ENCODE measurements around the gene RPGRIP1L.

RPGRIP1L gene

DNA sequence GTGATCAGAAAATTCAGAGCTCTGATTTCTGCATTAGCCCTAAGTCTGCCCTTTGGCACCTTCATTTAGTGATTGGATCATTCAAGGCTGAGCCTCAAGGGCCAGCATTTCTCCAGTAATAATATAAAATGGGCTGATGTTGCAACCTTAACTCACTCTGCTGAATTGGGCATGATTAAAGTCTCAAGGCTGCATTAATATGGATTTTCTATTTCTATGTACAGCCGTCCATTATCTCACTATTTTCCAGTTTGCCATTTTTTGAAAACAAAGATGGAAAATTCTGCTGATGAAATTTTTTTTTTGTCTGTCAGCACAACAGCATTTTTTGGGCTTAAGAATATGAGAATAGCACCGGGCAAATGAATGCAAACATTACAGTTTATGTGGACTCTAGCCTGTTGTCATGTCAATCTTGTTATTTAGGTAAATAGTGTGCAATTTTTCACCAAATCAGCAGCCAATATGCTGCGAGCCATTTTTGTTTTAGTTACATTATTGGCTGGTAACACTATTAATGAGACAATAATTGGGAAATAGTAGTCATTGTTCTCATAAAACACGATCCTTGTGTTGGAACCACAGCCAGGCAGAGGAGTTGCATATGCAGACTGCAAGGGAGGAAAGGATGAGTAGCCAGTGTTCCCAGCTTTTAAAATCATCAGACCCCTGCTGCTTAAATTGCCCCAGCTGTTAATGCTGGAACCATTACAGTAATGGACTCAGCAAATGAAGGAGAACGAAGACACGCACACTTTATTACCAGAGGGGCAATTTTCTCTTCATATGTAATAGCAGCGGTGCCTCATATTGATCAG is 10.8 kb upstream of the RPGRIP1L start:
- H3K79me2 ChIP-seq (ENCODE audit: control insufficient read depth, low read length): peaks cover 60% of the 10 kb centered on the region
- no peak overlapping the region for H3K4me2 ChIP-seq (ENCODE audit: low read length)

DNA sequence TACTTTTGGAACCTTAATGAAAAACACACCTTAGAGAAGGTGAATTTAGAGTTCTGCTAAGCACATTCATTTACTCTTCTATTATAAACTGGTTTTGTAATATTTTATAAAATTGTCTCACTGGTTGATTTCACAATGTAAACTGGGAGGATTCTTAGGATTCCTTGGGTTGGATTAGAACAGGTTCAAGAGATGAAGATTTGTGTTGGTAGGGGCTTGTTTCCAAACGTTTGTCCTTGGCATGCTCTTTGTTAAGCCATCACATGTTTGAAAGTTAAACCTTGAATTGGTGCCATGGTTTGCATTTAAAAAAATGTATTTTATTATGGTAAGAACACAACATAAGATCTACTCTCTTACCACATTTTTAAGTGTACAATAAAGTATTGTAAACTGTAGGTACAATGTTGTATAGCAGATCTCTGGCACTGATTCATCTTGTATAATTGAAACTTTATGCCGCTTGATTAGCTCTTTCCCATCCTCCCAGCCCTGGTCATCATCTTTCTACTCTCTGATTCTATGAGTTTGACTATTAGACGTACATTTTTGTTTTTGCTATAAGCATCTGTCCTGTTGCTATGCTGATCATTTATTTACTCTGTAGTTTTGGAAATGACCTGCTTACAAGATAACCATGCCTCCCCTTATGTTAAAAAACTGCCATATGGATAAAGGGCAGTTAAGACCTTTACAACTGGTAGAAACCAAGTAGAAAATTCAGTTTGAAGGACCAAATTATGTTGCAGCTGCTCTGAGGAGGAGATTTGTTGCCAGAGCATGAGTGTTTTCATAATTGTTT is 9.9 kb upstream of the RPGRIP1L start:
- Histone ChIP-seq H3K4me1 (ENCODE audit: control insufficient read depth, low read length) (no peaks in the 10 kb centered on the region), H4K20me1 (ENCODE audit: control insufficient read depth, insufficient read depth, low read depth, low read length) (no peaks in the 10 kb centered on the region), H3K79me2 (ENCODE audit: control insufficient read depth, low read length) (peaks cover 59% of the 10 kb centered on the region), H3K36me3 (ENCODE audit: control insufficient read depth, low read length) (no peaks in the 10 kb centered on the region), H3K9me3 (ENCODE audit: control insufficient read depth, insufficient read depth, low read length) (no peaks in the 10 kb centered on the region), H3K4me3 (ENCODE audit: low read length) (no peak overlapping the region), H3K4me2 (ENCODE audit: low read length) (no peak overlapping the region), H3K27ac (ENCODE audit: low read depth, low read length) (no peak overlapping the region), H3K9me2 (replicated peaks; ENCODE audit: control insufficient read depth, low read length) (no peaks in the 10 kb centered on the region), H3F3A (ENCODE audit: control insufficient read depth, insufficient read depth) (no peaks in the 10 kb centered on the region), H3K27me3 (ENCODE audit: control insufficient read depth, low read length) (no peaks in the 10 kb centered on the region)
- TF ChIP-seq, protein P1, sequence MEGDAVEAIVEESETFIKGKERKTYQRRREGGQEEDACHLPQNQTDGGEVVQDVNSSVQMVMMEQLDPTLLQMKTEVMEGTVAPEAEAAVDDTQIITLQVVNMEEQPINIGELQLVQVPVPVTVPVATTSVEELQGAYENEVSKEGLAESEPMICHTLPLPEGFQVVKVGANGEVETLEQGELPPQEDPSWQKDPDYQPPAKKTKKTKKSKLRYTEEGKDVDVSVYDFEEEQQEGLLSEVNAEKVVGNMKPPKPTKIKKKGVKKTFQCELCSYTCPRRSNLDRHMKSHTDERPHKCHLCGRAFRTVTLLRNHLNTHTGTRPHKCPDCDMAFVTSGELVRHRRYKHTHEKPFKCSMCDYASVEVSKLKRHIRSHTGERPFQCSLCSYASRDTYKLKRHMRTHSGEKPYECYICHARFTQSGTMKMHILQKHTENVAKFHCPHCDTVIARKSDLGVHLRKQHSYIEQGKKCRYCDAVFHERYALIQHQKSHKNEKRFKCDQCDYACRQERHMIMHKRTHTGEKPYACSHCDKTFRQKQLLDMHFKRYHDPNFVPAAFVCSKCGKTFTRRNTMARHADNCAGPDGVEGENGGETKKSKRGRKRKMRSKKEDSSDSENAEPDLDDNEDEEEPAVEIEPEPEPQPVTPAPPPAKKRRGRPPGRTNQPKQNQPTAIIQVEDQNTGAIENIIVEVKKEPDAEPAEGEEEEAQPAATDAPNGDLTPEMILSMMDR (IDR thresholded peaks at IDR 0.05; ENCODE audit: low read depth, low read length, poor library complexity, severe bottlenecking): no peak
- TF ChIP-seq EZH2phosphoT487 (IDR thresholded peaks at IDR 0.05; ENCODE audit: borderline replicate concordance, low read length): no peak

More for the DNA sequence above, 10.8 kb upstream of the RPGRIP1L start:
- Histone ChIP-seq H4K20me1 (ENCODE audit: control insufficient read depth, insufficient read depth, low read depth, low read length) (no peaks in the 10 kb centered on the region), H3K9me3 (ENCODE audit: control insufficient read depth, insufficient read depth, low read length) (no peaks in the 10 kb centered on the region), H3K4me1 (ENCODE audit: control insufficient read depth, low read length) (no peaks in the 10 kb centered on the region), H3F3A (ENCODE audit: control insufficient read depth, insufficient read depth) (no peaks in the 10 kb centered on the region), H3K9me2 (replicated peaks; ENCODE audit: control insufficient read depth, low read length) (no peaks in the 10 kb centered on the region), H3K4me3 (ENCODE audit: low read length) (no peak overlapping the region), H3K27me3 (ENCODE audit: control insufficient read depth, low read length) (no peaks in the 10 kb centered on the region), H3K27ac (ENCODE audit: low read depth, low read length) (no peak overlapping the region), H3K36me3 (ENCODE audit: control insufficient read depth, low read length) (no peaks in the 10 kb centered on the region)
- TF ChIP-seq EZH2phosphoT487 (IDR thresholded peaks at IDR 0.05; ENCODE audit: borderline replicate concordance, low read length): no peak
- TF ChIP-seq, protein P1 (IDR thresholded peaks at IDR 0.05; ENCODE audit: low read depth, low read length, poor library complexity, severe bottlenecking): no peak

DNA sequence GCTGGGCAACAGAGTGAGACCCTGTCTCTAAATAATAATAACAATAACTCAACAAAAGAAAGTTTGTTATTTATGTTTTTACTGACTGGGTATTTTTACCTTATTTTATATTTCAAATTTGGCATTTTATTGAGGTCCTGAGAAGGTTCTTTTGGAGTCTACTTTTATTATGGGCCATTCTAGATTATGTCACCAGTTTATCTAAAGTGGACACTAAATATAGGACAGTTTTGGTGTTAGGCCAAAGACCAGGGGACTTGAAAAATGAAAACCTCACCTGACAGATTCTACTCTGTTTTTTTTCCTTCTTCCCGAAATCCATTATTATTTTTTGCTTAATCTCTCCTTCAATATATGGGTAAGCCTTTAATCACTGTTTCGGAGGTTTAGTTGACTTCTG is 8.4 kb upstream of the RPGRIP1L start:
- Histone ChIP-seq H3K27ac (ENCODE audit: low read depth, low read length) (no peak overlapping the region), H4K20me1 (ENCODE audit: control insufficient read depth, insufficient read depth, low read depth, low read length) (no peaks in the 10 kb centered on the region), H3K4me1 (ENCODE audit: control insufficient read depth, low read length) (peaks cover 9% of the 10 kb centered on the region), H3K9me2 (replicated peaks; ENCODE audit: control insufficient read depth, low read length) (no peaks in the 10 kb centered on the region), H3K27me3 (ENCODE audit: control insufficient read depth, low read length) (no peaks in the 10 kb centered on the region), H3K36me3 (ENCODE audit: control insufficient read depth, low read length) (no peaks in the 10 kb centered on the region), H3K79me2 (ENCODE audit: control insufficient read depth, low read length) (peaks cover 61% of the 10 kb centered on the region), H3K4me2 (ENCODE audit: low read length) (no peak overlapping the region), H3K9me3 (ENCODE audit: control insufficient read depth, insufficient read depth, low read length) (no peaks in the 10 kb centered on the region), H3F3A (ENCODE audit: control insufficient read depth, insufficient read depth) (no peaks in the 10 kb centered on the region), H3K4me3 (ENCODE audit: low read length) (no peak overlapping the region)
- TF ChIP-seq, protein P1 (IDR thresholded peaks at IDR 0.05; ENCODE audit: low read depth, low read length, poor library complexity, severe bottlenecking): no peak
- TF ChIP-seq EZH2phosphoT487 (IDR thresholded peaks at IDR 0.05; ENCODE audit: borderline replicate concordance, low read length): no peak
